T follicular helper cell (primary cell): Measurements from ENCODE around the gene VAMP2.
A peak's percentile ranks its signal among the peaks of the same experiment; 100 is the strongest.

ENCODE experiments used
- DNase-seq: peaks from one replicate; pipeline ENCODE4 v3.0.0-alpha.2; 2020; ENCODE audit warnings: low read depth

VAMP2 gene

DNA sequence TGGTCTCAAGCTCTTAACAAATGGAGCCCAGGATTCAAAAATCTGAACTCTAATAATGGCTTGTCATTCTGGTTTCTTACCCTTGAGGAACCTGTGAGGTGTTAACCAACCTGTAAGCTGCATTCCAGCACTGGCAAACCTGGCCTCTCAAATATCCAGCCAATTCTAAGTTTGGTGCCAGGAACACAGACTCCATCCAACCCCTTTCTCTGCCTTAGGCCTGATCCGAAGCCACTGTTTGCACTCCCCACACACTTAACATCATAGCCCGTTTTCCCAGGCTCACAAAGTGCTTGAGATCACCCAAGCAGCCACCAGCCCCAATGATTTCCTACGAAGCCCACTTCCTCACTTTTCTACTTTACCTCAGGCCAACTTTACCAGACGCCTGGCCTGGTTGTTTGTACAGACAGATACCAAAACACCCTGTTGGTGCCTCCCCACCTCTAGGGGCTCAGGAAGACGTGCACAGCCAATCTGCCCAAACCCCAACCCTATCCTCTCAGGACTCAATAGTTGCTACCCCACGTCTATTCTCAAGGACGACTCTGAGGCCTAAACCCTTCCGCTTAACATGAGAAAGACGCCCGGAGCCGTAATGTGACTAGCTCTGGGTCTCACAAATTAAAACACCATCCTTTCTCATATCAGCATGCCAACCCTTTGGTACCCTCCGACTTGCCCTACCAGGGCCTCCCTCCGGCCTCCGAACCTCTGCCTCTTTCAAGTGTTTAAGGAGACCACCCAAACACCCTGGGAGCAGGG is 7.3 kb downstream of the VAMP2 start:
- no peak for DNase-seq

DNA sequence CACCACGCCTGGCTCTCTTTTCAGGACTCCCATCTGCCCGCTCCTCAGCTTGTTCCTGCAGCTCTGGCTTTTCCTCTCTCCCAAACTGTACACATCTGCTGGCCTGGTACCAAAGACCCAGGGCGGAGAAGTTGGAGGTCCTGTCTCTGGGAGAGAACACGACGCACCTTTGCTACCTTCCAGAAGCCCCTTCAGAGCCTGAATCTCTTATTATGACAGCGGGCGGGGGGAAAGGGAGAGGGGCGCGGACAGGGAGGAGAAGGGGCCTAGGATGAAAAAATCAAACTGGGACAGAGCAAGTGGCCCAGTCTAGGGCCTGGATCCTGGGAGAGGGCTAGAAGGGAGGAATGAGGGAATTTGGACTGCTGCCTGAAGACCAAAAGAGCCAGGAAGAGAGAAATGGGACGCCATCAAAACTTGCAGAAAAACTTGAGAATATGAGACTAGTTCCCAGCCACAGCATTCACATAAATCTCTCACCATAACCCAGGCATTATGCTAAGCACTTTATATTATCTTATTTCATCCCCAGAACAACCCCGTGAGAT is 8.1 kb downstream of the VAMP2 start:
- no peak for DNase-seq

DNA sequence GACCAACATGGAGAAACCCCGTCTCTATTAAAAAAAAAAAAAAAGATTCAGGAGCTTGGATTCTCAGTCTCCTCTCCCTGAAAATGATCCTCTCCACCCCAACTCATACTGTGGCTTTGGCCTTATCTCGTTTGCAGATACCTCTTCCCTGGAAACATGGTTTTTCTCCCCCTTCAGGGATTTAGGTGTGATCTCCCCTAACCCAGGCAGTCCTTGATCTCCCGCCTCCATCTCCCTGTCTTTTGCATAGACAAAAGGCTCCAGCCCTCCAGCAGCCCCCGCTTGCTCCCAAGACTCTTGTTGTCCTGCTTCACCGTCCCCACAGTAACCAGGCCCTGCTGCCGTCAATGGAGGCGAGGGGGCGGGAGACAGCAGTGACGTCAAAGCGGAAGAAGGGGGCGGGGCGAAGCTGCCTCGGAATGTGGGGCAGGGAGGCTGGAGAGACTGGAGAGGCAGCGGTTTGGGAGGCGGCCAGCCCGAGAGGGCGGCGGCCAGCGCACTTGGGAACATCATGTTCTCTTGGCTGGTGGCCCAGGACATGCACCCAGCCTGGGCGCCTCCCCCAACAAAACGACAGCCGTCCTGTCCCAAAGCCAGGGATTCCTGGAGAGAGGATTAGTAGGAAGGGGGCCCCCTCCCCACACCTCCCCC is 8.7 kb downstream of the VAMP2 start:
- DNase-seq: peak; percentile 92

GRCh38 chr17:8153525-8153956 is 9.2 kb downstream of the VAMP2 start:
- DNase-seq: no peak

- DNase-seq: no peak
Observed at GRCh38 chr17:8153031-8153451, 9.7 kb downstream of the VAMP2 start.

- peak; percentile 78 for DNase-seq
Observed at GRCh38 chr17:8152112-8152775, 10.5 kb downstream of the VAMP2 start, which contains the start of gene PER1. Gene PER1 (minus strand): TSS chr17:8152404. CDS start chr17:8150706, 1,698 bp downstream.

GRCh38 chr17:8151641-8152111 is 11.1 kb downstream of the VAMP2 start:
- DNase-seq: no peak

- DNase-seq: peak; percentile 86
Observed at GRCh38 chr17:8151120-8151640, 11.6 kb downstream of the VAMP2 start.

GRCh38 chr17:8150194-8151119 is 12.3 kb downstream of the VAMP2 start:
- no peak for DNase-seq

DNA sequence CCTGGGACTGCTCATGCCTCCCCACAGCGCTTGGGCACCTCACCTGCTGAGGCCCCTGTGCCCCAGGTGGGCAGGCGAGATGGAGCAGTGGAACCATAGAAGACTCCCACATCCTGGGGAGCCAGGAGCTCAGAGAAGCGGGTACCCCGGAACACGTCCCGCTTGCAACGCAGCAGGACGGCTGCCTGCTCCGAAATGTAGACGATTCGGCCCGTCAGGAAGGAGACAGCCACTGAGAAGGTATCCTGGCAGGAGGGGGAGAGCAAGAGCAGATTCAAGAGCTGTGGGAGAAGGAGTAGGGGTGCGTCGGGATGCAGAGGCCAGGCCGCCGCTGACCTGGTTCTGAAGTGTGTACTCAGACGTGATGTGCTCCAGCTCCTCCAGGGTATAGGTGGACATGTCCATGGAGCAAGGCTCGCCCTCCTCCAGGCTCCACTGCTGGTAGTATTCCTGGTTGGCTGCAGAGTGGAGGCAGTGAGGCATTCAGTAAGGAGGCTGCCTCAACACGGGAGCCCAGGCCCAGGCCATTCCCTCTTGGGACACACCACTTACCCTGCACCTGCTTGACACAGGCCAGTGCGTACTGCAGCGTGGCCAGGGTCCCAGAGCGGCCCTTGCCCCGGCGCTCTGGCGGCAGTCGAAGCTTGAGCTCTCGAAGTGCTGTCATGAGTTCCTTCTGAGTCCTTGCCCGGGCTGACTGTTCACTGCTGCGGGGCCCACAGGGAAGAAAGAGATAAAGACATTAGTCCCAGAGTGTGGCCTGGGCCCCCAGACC is 13.1 kb downstream of the VAMP2 start:
- no peak for DNase-seq

- DNase-seq: no peak
Observed at GRCh38 chr17:8148560-8148959, 14.2 kb downstream of the VAMP2 start.

DNA sequence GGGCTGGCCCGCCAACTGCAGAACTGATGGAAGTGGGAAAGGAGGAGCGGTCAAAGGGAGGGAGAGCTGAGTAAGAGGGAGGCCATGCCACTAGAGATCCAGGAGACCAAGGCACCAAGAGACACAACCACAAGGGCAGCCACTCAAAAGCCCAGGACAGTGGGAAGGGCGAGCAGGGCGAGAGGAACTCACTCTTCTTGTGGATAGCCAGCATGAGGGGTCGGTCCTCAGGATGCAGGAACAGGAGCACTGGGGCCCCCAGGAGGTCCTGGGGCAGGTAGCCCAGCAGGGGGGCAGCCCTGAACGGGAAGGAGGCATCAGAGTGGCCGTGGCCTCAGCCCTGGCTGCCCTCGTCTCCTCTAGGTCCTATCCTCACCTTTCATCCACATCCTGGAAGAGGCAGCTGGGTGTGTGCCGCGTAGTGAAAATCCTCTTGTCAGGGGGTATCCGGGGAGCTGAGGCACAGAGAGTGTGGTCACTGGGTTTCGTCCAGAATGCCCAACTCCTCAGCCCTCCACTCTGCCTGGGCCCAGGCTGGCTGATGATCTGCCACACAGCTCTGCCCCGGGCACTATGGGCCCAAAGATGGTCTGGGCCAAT is 14.8 kb downstream of the VAMP2 start:
- no peak for DNase-seq

GRCh38 chr17:8147141-8147804 is 15.5 kb downstream of the VAMP2 start:
- no peak for DNase-seq

DNA sequence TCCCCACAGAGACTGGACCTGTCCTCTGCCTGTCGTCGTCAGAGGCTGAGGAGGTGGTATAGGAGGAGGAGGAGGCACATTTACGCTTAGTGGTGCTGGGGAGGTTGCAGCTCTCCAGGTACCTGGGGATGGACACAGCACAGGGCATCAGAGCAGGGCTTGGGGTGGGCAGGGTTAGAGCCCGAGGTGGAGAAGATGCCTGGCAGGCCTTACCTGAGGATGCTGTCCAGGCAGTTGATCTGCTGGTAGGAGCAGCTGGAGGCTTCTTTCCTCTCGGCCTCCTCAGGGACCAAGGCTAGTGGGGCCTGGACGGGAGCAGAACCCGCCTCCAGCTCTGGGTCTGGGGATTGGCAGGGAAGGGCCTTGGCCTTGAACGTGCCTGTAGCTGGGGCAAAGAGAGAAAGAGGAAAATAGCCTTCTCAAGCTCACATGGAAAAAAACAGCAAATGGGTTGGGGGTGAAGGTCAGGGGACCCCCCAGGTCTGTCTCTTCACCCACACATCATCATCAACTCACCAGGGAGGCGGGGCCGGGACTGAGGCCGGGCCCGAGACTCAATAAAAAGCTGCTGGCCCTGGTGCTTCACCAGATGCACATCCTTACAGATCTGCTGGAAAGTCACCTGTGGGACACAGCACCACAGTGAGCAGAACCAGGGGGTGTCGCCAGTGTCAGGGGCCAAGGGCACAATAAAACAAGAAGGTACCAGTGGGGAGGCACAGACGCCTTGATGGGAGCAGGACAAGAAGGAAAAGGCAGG is 16.2 kb downstream of the VAMP2 start:
- DNase-seq: no peak

GRCh38 chr17:8145811-8146210 is 16.9 kb downstream of the VAMP2 start:
- no peak for DNase-seq

DNA sequence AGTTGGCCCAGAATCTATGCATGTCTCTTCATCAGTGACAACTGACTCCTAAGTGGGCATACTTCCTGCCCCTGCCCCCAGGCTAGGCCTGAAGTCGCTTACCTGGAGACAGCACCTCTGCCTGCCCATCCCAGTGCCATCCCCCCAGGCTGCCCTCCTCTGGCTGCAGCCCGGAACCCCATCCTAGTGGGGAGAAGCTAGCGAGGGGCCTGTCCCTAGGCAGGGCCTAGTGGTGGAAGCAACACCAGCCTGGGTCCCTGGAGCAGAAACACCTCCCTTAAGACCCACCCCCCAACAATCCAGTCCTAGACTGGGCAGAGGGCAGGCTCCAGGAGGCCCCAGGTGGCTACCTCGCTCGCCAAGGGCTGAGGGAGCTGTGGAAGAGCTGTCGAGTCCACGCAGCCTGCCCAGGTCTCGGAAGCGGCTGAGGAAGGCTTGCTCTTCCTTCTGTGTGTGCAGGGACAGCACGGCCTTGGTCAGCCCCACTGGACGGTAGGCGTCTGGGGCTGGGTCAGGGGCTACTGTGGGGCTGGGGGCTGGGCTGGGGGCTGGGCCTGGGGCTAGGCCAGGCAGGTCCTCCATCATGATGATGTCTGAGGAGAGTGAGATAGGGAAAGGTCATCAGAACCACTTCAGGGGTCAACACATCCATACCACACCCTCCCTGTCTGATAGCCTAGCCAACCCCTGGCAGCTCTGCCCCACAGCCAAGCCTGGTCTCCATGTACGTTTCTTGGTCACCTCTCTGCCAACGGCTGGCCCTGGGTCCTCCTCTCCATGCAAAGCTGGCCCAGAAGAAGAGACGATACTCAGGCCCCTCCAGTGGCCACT is 18.1 kb downstream of the VAMP2 start:
- DNase-seq: no peak

GRCh38 chr17:8143581-8144400 is 19.0 kb downstream of the VAMP2 start:
- no peak for DNase-seq
